Amniotic epithelial cell (primary cell): ENCODE measurements around the gene KIF27.
"Not testable (repeated sequence)": the region's sequence is repeated elsewhere in the genome, so short reads cannot be mapped to it uniquely, and the experiment has no call there.

Experiments
- DNase-seq: peaks from one replicate; pipeline ENCODE4 v3.0.0-alpha.2; 2010; ENCODE audit warnings: low read depth

The KIF27 gene, protein sequence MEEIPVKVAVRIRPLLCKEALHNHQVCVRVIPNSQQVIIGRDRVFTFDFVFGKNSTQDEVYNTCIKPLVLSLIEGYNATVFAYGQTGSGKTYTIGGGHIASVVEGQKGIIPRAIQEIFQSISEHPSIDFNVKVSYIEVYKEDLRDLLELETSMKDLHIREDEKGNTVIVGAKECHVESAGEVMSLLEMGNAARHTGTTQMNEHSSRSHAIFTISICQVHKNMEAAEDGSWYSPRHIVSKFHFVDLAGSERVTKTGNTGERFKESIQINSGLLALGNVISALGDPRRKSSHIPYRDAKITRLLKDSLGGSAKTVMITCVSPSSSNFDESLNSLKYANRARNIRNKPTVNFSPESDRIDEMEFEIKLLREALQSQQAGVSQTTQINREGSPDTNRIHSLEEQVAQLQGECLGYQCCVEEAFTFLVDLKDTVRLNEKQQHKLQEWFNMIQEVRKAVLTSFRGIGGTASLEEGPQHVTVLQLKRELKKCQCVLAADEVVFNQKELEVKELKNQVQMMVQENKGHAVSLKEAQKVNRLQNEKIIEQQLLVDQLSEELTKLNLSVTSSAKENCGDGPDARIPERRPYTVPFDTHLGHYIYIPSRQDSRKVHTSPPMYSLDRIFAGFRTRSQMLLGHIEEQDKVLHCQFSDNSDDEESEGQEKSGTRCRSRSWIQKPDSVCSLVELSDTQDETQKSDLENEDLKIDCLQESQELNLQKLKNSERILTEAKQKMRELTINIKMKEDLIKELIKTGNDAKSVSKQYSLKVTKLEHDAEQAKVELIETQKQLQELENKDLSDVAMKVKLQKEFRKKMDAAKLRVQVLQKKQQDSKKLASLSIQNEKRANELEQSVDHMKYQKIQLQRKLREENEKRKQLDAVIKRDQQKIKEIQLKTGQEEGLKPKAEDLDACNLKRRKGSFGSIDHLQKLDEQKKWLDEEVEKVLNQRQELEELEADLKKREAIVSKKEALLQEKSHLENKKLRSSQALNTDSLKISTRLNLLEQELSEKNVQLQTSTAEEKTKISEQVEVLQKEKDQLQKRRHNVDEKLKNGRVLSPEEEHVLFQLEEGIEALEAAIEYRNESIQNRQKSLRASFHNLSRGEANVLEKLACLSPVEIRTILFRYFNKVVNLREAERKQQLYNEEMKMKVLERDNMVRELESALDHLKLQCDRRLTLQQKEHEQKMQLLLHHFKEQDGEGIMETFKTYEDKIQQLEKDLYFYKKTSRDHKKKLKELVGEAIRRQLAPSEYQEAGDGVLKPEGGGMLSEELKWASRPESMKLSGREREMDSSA (N-terminal part only)

DNA sequence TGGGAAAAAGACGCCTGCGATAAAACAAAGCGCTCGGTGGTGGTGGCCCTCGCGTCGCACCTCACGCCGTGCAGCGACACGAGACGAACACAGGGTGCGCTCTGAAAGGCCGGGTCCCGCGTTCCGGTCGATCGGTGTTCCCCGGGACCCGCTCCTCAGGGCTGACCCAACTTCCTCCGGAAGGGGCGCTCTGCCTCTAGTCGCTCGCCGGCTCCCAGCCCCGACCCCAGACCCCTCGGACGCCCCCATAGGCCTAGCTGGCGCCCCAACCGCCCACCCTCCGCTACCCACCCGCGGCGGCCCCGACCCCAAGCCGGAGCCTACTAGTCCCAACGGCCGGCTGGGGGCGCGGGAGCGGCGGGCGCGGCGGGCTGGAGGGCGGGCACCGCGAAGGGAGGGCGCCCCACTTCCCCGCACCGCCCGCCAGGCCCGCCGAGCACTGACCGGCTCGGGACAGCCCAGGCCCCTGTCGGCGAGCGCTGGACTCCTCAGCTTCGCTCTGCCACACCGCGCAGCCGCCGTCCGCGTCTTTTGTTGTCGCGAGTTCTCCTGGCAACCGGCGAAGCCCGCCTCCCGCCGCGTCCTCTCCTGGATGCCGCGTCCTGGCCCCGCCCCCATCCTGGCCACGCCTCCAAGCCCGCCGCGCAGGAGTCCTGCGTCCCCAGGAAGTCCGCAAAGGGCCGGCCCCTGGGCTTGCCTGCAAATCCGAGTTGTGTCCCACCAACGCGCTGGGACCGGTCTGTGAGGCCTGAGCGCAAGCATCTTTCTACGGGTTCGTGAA, at the start of gene KIF27:
TSS of gene KIF27 (minus strand) at position 506 of the 781 bp plus-strand sequence. CDS start 5,841 bp downstream, outside the sequence.
- peak; percentile 93 for DNase-seq

DNA sequence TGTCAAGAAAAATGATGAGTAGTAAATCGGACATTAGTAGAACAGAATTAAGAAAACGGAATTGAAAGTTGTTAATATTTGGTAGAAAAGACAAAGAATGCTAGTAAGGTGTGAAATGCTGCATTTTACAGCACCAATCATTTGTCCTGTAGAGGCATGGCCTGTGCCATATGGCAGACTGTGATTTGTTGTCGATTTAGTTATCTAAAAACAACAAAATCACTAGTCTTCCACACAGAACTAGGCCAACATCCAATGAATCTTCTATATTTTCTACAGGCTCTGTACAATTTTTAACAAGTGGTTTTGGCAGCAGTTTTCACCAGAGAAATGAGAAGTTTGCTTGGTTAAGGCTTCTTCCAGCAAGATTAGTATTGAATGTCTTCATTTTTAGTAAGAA, 48.4 kb upstream of the KIF27 start:
- no peak for DNase-seq

DNA sequence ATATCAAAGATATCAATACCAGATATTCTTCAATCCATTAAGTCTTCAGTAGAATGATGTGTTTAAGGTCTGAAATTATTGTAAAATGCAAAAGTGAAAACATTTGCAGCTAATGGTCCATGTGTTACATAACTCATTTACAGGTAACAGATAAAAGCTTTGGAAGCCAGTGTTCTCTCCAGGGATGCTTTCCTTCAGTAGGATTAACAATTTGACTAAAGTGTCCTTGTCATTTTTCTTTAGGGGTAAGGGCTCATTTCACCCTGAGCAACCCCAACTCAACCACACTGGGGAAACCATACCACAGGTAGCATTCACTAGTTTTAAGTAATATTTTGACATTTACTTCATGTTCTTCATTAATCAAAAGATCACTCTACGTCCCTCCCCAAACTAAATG, 45.8 kb upstream of the KIF27 start:
- DNase-seq, result no peak

DNA sequence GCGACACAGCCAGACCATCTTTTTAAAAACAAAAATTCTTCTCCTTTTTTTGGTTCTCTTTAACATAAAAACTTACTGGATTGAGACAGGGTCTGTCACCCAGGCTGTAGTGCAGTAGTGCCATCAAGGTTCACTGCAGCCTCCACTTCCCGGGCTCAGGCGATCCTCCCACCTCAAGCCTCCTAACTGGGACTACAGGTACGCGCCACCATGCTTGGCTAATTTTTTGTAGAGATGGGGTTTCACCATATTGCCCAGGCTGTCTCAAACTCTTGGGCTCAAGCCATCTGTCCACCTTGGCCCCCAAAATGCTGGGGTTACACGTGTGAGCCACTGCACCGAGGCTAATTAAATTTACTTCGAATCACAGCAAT, 45.0 kb upstream of the KIF27 start:
- no peak for DNase-seq

DNA sequence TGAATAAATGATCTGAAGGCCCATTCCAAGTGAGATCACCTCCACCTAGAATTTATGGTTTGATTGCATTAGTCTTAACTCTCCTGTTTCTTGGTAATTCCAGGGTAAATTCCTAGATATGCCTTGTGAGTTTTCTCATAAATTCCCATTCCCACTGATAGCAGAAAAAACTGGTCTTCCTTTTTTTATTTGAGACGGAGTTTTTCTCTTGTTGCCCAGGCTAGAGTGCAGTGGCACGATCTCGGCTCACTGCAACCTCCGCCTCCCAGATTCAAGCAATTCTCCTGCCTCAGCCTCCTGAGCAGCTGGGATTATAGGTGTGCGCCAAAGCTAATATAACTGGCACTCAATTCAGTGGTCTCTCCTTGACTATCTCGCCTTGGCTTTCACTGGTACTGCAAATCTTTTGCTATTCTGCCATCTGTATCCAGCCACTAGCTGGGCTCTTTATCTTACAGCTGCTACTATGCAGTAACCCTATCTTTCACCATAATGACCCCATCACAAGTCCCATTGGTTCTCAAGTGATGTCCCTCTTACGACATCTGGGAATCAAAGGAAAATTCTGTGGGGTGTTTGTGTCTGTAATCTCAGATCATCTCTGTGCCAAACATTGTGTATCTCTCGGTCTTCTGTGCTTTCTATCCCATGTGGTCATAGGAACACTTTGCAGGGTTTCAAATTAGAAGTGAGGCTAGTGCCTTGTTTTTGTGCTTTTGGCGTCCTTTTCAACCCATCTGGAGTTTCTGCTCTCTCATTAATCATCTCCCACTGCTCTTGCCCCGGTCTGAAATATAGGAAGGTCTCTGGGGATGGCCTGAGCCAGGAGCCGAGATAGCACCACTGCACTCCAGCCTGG, 44.3 kb upstream of the KIF27 start:
- peak; percentile 72 for DNase-seq

DNA sequence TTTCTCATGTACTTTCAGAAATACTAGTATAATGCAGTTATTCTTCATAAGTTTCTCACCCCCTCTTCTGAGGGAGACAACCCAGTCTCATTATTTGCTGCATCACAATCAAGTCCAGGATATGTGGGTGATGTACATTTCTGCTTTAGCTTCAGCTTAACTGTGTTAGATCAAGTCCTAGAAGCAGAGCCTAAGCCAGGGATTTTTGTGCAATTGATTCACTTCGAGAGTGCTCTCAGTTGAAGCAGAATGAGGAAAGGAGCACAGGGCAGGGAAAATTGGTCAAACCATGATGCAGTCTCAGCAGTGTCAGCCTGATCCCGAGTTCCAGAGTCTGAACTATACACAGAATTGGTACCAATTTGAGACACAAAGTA, 43.7 kb upstream of the KIF27 start:
- DNase-seq, result peak; percentile 39

- peak; percentile 44 for DNase-seq
Observed at GRCh38 chr9:83962165-83962564, 40.9 kb upstream of the KIF27 start.

GRCh38 chr9:83960991-83961390, 39.8 kb upstream of the KIF27 start:
- DNase-seq, result no peak

- DNase-seq, result peak; percentile 81
Observed at GRCh38 chr9:83959061-83959460, 37.8 kb upstream of the KIF27 start.

- DNase-seq, result no peak
Observed at GRCh38 chr9:83957248-83957513, 35.9 kb upstream of the KIF27 start.

GRCh38 chr9:83956436-83957247, 35.4 kb upstream of the KIF27 start:
- DNase-seq, result peak; percentile 66

GRCh38 chr9:83956086-83956435, 34.8 kb upstream of the KIF27 start:
- DNase-seq, result no peak

- DNase-seq, result not testable (repeated sequence)
Observed at GRCh38 chr9:83948096-83948495, 26.9 kb upstream of the KIF27 start.

DNA sequence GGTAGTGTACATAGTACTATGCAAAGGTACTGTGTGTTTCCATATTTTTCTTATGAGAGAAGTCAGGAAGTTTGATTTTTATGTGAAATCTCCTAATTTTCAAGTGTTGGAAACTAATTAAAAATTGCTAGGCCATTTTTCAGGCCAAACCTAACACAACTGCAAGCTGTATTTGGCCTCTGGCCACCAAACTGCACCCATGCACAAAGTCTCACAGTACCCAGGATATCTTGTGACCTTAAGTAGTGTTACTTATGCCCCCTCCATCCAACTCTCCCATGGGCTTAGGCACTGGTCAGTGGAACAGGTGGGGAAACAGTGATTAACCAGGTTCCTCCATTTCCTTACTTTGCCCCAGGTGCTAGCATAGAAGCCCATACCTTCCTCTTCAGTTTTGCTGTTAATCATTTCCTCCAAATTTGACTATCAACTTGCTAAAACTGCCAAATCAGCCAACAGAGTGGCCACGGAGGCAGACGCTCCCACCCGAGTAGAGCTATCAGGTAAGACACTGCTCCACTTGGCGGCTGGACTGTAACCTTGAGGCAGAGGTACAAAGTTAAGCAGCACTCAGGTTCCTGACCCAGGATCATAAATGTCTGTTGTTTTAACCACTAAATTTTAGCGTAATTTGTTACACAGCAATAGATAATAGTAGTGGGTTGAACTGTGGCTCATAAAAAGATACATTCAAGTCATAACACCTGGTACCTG, 19.5 kb upstream of the KIF27 start:
- DNase-seq, result no peak

DNA sequence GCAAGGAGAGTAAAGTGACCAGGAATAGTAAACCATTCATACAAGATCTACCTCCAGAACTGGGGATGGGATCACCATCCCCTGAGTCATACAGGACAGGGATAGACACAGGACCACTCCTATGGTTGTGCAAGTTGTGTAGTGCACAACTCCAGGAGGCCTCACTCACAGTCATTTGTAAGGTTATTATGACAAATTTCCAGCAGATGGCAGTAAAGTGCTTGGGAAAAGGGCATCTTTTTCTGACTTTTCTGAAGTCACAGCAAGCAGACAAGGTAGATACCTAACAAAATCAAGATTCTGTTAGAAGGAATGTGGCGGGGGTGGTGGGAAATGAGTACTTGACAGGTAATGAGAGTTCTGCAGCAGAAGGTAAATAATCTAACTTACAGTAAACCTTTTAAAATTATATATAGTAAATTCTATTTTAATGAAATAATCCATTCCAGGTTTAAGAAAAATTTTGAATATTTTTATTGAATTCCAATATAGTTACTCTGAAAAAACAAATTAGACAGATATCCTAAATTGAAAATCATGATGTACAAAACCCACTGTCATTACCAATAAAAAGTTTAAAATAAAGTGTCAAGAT, 16.7 kb upstream of the KIF27 start:
- peak; percentile 78 for DNase-seq

GRCh38 chr9:83936523-83936922, 15.3 kb upstream of the KIF27 start:
- DNase-seq, result no peak

GRCh38 chr9:83935276-83935935, 14.2 kb upstream of the KIF27 start:
- peak; percentile 90 for DNase-seq

DNA sequence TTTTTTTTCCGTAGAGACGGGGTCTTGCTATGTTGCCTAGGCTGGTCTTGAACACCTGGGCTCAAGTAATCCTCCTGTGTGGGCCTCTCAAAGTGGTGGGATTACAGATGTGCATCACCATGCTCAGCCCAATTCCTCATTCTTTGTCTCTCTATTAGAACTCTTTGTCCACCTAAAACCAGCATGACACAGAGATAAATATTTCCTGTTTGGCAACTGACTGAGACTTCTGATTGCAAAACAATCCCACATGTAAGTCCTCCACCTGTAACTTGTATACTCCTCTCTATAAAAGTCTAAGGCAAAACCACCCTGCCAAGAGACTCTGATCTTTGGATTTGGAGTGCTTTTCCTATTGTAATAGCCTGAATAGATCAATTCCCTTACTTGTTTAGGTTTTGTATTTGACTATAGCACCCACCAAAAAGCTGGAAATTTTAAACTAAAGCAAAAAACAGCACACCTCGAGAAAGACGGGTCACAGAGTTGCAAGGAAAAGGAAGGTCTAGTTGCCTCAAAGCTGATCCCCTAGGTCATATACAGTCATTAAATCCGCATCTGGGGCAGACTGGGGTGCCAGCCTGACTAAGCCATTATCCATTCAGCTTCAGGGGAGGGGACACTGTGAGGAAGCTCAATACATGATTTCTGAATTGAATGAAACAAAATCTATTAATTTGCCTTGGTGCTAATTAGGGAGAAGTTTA, 13.5 kb upstream of the KIF27 start:
- DNase-seq, result peak; percentile 91
